HG03045 (cell line): ENCODE data around the gene IQCH.
"Not testable (repeated sequence)": the region's sequence is repeated elsewhere in the genome, so short reads cannot be mapped to it uniquely, and the experiment has no call there.

Experiments used
- ATAC-seq: cut with Tn5 transposase; IDR thresholded peaks from one replicate; pipeline ENCODE4 v1.9.1; 2021; ENCODE audit warnings: mild to moderate bottlenecking, moderate library complexity; ENCODE audit not compliant: unreplicated experiment

The IQCH gene

DNA sequence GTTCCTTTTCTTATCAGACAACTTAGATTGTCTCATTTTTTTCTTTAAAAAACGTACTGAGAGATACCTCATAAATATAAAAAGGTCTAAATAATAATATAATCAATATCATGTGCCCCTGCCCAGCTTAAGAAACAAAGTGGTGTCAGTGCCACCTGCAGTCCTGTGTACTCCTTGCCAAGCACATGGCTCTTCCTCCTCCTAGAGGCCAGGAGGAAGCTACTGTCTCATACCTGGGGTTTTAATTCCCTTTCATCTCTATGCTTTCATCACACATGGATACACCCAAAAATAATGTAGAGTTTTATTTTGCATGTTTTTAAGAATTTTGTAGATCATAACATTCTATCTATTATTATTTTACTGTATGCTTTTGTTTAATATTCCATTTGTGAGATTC lies 167.7 kb downstream of the IQCH start:
- ATAC-seq, result no peak

DNA sequence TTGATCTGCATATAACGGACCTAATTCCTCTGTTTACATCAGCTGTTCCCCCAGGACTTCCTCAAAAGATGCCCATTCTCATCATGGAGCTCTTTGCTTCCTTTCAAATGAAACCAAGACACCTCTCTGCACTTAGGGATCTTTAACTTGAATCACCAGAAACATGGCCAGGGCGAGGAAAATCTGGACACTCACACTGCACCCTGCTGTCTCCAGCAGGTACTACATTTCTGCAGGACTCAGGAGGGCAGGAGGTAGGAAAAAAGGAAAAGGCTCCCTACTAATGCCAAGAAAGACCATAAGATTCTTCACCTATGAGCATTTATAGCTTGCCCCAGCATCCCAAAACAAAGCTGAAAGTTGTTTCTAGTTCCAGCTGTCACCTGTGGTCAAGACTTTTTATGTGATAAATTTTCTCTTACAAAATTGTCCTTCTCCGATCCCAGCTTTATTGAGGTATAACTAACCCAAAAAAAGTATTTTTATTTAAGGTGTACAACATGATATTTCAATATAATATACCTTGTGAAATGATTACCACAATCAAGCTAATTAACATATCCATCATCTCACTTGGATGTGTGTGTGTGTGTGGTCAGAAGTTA lies 179.0 kb downstream of the IQCH start:
- ATAC-seq, result no peak

DNA sequence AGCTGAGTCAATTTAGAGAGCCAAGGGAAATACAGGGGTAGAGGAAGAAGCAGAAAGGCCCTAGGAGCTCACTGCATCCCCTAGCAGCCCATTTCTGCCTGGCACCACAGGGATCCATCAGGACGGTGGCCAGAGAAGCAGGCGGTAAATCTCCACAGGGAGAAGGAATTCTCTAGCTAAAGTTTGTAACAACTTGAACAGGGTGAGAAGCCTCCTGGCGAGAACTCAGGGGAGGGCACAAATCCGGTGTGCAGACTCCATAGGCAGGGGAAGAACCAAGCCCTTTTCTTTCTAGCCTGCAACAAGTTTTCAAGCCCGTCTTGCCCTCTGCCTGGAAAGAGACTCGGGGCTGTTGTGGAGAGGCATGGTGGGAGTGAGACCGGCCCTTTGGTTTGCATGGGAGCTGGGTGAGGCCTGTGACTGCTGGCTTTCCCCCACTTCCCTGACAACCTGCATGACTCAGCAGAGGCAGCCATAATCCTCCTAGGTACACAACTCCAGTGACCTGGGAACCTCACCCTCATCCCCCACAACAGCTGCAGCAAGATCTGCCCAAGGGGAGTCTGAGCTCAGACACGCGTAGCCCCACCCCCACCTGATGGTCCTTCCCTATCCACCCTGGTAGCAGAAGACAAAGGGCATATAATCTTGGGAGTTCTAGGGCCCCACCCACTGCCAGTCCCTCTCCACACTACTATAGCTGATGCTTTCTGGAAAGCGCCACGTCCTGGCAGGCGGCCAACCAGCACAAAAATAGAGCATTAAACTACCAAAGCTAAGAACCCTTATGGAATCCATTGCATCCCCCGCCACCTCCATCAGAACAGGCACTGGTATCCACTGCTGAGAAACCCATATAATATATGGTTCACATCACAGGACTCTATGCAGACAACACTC lies 182.0 kb downstream of the IQCH start:
- ATAC-seq, result not testable (repeated sequence)

DNA sequence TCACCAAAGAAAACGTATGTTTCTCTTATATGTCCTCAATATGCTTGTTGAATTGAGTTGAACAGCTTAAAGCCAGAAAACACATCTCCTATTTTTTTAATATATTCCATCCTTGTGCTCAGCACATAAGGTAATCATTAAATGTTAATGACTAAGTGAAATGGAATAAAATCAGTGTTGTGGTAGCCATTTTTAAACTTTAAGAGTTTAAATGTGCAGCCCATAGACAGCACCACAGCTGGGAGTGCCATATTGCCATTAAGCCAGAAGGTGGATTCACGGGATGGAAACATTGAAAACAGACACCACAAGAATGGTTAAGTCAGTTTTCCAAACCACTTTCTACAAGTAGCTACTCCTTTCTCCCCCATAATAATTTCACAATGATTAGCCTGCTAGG lies 189.5 kb downstream of the IQCH start:
- no peak for ATAC-seq

DNA sequence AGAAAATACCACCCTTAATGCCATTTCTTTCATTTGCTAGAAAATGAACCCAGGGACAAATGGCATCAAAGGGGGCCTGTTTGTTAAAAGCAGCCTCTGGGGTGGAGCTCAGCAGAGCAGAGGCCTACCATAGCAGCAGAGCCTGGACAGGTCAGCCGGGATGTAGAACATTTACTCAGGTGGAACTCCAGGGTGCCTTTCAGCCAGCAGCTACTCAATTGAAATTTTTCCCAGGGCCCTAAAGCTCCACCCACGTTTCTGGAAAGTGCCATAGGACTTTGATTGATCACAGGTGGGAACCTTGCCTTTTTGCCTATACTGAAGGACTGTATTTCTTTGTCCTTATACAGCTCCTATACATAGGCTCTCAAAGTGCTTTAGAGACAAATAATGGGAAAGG lies 191.9 kb downstream of the IQCH start:
- no peak for ATAC-seq

DNA sequence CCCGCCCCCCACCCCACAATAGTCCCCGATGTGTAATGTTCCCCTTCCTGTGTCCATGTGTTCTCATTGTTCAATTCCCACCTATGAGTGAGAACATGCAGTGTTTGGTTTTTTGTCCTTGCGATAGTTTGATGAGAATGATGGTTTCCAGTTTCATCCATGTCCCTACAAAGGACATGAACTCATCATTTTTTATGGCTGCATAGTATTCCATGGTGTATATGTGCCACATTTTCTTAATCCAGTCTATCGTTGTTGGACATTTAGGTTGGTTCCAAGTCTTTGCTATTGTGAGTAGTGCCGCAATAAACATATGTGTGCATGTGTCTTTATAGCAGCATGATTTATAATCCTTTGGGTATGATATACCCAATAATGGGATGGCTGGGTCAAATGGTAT lies 193.8 kb downstream of the IQCH start:
- not testable (repeated sequence) for ATAC-seq

DNA sequence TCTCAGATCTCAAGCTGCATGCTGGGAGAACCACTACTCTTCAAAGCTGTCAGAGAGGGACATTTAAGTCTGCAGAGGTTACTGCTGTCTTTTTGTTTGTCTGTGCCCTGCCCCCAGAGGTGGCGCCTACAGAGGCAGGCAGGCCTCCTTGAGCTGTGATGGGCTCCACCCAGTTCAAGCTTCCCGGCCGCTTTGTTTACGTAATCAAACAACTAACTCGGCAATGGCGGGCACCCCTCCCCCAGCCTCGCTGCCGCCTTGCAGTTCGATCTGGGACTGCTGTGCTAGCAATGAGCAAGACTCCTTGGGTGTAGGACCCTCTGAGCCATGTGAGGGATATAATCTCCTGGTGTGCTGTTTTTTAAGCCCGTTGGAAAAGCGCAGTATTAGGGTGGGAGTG lies 199.1 kb downstream of the IQCH start:
- ATAC-seq, result not testable (repeated sequence)

DNA sequence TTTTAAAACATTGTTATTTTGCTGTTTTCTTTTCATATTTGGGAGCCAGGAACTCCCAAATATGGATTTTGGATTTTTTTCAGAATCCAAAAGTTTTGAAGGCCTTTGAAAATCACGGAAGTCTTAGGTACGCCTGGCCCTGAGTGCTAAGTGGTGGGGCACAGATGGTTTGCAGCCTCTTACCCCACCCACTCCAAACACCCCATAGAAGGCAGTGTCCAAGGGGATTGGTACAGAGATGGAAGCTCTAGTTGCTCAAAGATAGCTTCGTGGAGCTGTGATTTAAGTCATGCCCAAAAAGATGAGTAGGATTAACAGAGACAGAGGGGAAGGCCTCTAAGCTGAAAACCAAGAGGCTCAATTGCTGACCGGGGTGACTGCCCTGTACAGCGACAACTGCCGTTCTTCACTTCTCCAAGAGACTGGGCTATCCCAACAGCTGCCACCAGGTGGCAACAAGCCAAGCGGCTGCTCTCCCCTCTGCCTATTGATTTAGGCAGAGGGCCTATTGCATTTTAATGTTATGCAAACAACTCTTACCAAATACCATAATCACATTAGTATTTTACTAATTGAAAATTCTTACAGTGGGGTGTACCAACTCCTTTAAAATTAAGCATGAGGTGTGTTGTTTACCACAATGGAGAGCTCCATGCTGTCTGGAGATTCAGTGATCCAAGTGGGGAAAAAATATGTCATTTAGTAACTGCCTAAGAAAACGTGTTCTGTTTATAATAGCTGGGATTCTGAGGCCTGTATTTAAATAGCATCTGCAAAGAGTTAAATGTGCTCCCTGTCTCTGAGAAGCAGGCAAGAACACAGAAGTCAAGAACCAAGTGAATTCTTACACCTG lies 202.3 kb downstream of the IQCH start:
- no peak for ATAC-seq

DNA sequence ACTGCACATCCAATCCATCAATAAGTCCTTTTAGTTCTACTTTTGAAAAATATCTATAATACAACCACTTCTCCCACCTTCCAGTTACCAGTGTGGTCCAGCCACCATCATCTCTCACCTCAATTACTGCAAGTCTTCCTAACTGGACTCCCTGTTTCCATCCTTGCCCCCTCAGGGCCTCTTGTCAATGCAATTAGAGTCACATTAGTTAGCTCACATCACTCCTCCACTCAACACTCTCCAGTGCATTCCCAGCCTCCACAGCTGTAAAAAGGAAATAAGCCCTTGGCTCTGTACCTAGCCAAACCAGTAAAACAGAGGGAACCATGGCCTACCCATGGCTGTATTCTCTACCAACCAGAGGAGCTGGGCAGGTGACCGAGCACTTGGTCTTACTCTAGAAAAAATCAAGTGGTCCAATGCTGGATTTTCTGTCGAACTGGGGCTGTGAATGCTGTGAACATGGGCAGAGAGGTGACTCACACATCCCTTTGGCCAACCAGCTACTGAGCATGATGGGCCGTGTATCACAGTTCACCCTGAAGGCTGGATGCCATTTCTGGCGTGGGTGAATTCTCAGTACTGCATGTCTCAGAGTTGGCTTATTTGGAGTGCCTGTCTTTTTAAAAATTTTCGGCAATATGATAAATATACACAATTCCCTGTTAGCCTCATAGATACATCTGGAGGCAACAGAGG lies 203.9 kb downstream of the IQCH start:
- ATAC-seq, result no peak

DNA sequence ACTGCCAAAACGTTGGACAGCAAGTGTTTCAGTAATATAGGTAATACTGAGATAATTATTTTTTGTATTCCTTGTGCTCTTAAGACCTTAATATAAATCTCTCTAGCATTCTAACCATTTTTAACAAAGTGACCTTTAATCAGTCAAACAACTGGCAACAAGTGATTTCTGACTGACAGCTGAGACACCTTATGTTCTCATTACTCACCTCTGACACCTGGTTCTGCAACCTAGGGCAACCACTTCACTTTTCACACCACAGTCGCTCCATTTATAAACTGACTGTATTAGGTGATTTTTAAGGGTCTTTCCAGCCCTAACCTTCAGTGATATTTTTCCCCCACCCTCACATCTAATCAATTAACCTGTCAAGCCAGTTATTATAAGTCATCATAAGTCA lies 205.9 kb downstream of the IQCH start:
- no peak for ATAC-seq

DNA sequence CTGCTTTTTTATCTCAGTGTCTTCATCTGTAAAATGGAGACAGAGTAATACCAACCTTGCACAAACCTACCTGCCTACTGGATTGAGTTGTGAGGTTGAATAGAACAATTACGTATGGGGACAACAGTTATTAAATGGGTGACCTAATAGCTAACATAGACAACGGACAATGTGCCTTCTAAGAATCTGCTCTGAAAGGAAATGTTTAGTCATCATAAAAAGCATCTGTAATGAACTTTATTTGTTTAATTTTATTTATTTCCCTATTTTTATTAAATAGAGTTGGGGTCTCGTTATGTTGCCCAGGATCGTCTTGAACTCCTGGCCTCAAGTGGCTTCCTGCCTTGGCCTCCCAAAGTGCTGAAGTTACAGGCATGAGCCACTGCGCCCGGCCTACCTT lies 207.1 kb downstream of the IQCH start:
- no peak for ATAC-seq

DNA sequence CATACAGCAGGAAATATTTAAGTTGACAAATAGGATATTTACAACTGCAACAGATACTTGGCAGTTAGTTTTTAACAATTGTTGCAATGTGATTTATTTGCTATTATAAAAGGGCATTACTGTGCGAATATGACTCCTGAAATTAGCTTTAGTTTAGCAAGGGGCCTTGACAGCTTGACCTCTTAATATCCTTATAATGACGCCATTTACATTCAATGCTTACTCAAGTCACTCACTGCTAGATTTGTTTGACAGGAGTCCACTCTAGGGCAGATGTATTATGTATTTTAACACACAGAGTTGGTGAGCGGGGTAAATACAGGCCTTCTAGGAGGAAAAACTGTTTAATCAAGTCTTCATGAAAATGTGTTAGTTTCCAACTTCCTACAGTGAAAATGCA lies 208.3 kb downstream of the IQCH start:
- no peak for ATAC-seq

DNA sequence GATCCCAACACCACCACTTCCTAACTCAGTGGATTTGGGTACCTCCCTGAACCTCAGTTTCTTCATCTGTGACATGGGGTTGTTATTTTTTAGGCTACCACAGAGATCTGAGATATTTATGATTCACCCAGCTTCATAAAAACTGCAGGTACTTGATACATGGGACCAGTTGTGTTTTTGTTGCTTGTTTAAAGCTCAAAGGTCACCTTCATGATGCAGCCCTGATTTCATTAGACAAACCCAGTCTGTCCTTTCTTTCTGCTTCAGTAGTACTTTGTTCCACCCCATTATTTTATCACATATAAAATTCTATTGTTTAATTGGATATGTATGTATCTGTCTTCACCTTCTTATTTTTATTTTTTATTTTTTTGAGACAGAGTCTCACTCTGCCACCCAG lies 208.9 kb downstream of the IQCH start:
- no peak for ATAC-seq

DNA sequence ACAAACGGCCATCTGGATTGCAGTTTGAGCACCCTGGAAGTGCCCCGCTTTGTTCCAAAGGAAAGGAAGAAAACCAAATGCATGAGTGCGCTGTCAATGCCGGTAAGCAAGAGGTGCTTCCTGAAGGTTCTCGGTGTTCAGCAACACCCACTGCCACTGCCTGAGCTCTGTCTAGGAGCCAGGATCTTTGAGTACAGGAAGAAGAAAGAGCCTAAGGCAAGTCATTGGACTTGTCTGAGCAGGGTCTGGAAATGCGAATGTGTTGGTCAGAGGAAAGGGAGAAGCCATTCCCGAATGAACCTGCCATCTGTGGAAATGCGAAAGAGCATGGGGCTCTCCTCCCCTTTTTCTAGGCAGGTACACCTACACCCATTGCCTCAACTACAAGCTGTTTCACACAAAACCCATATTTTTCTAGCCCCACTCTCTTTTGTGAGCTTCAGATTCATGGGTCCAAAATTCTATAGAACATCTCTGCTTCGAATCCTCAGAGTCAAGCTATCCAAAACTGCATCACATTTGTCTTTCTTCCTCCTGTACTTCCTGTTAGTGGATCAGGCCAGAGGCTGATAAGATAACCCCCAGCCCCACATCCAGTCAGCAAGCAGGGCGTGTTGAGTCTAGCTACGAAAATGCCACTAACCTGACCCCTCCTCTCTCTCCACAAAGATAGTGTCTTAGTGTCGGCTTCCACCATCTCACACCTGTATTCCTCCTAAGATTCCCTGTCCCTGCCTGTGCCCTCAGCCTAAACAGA lies 210.8 kb downstream of the IQCH start:
- no peak for ATAC-seq

DNA sequence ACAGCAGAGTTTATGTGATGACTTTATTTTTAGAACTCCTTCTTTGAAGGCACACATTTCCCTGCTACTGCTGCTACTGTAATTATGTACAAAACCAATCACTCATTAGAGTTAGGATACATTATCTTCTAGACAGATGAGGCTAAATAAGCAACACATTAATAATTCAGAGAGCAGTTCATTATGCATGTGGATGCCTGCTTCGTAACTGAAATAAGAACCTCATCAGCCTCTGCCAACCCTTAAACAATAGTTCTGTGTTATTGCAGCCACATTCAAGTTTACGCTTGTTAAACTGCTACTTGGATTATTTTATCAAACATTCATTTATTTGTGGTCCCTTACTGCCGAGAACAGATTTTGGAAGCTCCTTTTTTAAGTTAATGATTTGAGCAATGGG lies 213.8 kb downstream of the IQCH start:
- no peak for ATAC-seq

DNA sequence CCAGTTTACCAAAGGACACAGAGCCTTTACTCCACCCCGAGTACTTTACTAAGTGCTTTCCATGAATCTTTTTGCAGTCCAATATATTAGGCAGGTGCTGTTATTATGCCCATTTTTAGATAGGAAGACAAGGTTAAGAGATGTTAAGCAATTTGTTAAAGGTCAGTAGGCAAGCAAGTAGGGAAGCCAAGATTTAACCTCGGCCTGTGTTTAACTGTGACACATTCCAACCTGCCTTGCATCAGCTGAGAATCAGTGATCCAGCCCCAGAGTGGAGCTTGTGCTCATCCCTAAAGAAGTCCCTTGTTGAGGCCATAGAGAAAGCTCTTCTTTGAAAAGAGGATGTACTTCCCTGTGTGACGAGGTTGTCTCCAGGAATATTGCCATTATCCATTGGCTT lies 215.1 kb downstream of the IQCH start:
- no peak for ATAC-seq

DNA sequence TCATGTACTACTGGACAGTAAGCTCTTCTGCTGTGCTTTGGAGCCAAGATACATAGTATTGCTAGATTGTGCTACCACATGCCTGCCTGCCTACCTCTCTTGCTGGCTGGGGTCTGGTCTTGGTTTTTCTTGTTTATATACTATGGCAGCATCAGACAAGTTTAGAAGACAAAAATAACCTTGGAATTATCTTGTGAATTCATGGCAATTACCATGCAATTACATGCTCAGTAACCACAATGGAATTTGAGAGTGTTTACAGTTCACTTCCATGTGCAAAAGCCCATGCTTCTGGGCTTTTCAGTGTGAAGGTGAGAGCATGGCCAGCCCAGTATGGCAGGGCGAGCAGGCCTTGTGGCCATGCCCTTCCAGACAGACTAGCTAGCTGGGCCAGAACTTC lies 218.4 kb downstream of the IQCH start:
- ATAC-seq, result no peak

DNA sequence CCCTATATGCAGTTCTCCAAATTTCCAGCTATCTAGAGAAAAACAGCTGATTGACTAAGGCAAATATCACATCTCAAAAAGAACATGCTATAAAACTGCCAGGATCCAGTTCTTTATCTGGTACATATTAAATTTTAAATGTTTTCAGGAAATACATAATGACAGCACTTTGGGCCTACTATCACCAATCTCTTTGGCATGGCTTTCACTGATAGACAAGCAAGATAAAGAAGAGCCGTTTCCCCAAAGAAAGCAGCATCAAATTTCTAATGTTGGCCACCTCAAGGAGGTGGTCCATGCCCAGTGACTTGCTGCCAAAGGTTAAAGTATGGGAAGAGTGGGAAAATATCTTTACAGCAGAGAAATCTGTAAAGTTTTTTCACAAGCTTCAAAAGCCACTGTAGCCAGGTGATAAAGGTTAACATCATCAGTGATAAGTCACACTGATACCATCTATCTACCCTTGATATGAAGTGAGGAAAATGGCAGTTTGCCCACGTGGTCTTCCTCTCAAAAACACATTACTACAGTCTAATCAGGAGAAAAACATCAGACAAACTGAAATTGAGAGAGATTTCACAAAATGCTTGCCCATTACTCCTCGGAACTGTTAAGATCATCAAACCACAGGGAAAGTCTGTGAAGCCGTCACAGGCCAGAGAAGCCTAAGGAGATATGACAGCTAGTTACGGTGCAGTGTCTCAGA lies 220.0 kb downstream of the IQCH start:
- no peak for ATAC-seq

DNA sequence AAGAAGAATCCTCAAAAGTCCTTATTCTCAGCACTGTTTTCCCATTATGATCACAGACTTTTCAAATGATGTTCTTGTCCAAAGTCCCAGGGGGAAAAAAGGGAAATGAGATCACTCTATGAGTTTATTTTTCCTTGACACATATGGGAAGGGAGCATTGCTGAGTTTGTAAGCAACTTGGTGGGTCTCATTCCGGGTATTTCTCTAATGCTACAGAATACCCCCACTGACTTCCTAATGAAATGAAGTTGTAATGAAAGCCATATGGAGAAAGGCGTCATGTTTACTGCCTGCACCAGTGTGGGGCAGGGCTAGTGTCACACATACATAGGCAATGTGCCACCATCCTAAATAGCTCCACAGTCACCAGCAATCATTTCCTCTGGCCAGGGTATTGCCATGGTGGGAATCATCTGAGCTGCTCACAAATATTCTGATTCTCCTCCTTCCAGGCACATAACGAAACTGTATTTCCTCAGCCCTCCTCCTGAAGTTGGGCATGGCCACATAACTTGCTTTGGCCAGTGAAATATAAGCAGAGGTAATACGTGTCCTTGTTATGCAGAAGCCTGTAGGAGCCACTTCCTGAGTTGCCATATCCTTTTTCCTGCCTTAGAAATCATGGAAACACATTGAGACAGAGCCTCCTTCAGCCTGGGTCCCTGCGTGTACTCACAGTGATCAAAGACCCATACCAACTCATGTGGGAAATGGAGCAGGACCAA lies 225.4 kb downstream of the IQCH start:
- ATAC-seq, result no peak
